Right ventricle myocardium superior (tissue), 1 donor: Measurements from ENCODE around the gene STRA8. TPM values are rescaled to one million over a fixed set of nuclear protein-coding genes. Genes with fewer than 3 reads are reported as not detected.
A peak's percentile ranks its signal among the peaks of the same experiment; 100 is the strongest.

ENCODE experiments used
- ATAC-seq: fragments of 200-7000 bp; cut with Tn5 transposase; one replicate; pipeline ENCODE4 v1.9.1; 2020; ENCODE audit warnings: mild to moderate bottlenecking; ENCODE audit not compliant: poor library complexity
- DNase-seq: peaks from one replicate; pipeline ENCODE4 v3.0.0-alpha.2; 2020
- intact Hi-C: fragments of 100-400 bp; cut with DNase I; formaldehyde crosslinking; loops from one replicate; pipeline ENCODE4 v1.11.2; 2022
- total RNA-seq: library from RNA; stranded (reverse); fragmentation: NEBNext Ultra II Directional; extraction: Animal tissue kit (Norgen Biotek cat#: 25700); gene quantifications from one replicate; pipeline ENCODE4 v1.2.1, GENCODE V29; 2021
- donor health status: DM: no; HTN: yes; CAD: no; lungs with severe emphysema.

Gene STRA8
- total RNA-seq, 1 donor from 2014 or later, result not detected

DNA sequence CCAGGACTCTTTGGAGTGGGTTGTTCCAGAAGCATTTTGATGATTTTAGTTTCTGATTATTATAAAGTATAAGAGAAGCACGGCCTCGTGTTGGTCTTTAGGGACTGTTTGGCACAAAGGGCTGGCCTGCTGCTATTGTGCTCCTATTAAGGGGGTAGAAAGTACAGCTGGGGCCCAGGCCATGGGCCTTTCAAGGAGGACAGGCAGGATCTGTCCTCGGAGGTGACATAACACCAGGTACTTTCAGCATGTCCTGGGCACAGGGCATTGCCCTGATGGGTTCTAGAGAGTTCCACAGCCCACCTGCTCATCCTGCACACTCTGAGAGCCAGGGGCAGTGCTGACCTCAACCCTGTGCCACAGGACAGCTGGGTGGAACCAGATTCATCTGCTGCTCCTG lies 24.9 kb downstream of the STRA8 start:
- DNase-seq (no peak), ATAC-seq (no peak)
- intact Hi-C loops, result no loop called here

DNA sequence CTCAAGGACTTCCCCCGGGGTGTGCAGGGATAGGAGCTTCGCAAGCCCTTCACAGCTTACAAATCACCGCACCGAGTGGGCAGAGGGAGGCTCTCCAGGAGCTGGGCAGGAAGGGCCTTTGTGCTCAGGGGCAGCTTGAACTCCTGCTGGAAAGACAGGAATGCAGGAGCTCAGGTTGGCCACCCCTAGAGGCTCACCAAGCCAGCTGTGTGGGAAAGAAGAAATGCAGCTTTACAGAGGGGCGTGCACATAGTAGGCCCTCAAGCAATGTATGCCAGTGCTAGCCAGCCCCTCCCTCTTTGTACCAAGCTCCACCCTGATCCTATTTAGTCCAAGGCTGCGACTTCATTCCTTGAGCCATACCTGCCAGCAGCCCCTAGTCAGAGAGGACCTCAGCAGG lies 26.1 kb downstream of the STRA8 start:
- DNase-seq (no peak), ATAC-seq (no peak)
- intact Hi-C loops, result no loop called here

DNA sequence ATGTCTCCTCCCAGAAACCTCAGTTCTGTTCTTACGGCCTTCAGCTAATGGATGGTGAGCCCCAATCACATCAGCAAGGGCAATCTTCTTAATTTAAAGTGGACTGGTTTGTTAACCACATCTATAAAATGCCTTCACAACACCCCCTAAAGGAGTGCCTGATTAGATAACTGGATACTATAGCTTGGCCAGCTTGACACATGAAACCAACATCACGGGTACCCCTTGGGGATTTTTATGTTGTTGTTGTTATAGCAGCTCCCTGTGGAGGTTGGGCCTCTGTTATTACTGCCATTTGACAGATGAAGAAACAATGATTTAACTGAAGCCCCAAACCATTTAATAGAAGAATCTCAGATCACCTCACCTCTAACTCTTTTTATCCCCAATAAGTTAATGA lies 26.8 kb downstream of the STRA8 start:
- intact Hi-C loops, result no loop called here
- ATAC-seq, result peak; percentile 18

DNA sequence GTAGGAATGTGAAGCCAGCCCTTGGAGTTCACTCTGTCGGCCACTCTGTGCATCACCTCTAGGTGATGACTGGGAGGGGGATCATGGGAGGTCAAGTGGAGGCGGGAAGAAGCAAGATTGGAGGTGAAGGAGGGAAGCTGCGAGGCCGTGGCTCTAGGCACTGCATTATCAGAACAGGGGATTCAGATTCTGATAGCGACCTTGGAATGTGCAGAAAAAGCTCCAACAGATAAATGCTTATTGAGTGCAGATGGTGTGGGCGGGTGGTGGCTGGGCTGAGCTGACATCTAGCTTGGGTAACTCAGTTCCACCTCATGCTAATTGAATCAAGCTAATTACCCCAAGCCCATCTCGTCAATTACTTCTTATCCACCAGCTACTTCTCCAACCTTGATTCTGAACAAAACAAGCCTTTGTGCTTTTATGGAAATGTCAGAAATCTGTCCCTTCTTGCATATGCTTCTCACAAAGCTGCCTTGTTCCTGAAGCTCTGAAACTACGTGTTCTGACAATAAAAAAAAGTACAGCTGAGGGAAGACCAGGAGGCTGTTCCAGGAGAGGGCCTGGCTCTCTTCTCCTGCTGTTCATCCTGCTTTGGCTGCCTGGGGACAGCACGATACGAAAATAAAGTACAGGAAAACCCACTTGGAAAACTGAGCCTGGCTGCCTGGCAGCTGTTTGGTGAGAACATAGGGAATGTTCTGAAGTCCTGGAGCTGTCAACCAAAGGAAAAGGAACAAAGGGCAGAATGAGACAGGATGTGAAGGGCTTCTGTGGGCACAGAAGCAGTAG lies 27.5 kb downstream of the STRA8 start:
- DNase-seq (no peak), ATAC-seq (peak; percentile 69)
- intact Hi-C loops, result no loop called here

More for the DNA sequence above, 26.8 kb downstream of the STRA8 start:
- no peak for DNase-seq

DNA sequence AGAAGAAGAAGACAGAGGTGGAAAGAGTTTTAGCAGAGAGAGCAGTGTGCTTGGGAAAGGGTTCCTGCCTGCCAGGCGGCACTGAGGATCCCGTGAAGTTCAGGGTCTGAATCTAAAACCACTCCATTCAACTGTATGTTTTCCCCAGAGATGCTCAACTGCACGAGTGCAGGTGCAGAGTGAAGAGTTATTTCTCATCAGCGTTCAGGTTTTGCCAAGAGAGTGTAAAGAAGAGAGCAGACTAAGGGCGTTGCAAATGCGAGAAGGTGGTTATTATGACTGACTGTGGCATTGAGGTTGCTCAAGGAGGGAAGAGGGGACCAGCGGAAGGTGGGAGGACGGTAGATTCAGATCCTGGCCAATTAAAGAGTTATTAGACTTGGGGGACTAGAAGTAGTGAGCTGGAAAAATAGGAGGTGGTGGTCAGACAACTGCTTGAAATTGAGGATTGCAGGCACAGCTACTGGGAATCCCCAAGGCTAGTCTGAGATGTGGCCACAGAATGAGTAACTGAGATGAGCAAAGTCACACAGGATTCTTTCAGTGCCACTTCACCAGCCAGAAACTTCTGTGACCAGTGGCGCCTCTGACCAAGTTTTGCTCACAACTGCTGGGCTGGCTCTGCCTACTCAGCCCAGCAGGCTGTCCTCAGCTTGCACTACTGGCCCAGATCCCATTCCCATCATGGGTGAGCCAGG lies 29.1 kb downstream of the STRA8 start:
- intact Hi-C loops, result no loop called here
- no peak for ATAC-seq
- DNase-seq, result no peak

DNA sequence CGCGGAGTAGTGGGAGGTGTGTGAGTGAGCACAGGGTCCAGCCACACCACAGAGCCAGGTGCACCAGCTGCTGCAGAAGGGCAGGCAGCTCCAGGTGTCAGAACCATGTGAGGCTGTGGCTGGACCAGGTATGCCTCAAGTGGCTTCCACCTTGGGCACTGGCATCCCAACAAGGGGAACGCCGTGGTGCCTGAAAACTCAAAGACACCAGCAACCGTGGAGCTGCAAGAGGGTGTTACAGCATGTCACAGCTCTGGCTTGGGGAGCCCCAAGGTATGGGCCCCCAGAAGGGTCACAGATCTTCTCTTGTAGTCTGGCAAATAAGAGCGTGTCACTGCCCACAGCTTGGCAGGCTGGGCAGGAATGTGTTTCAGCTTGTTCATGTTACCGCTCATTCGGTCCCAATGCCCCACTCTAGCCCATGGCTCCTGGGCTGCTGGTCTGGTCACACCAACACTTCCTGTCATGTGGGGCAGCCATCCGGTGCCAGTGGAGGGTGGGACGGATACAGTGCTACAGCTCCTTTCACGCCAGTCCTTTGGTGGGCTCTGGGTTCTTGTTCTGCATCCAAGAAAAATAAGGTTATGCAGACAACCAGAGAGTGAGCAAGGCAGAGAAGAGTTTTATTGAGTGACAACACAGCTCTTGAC lies 29.8 kb downstream of the STRA8 start:
- intact Hi-C loops, result no loop called here
- ATAC-seq, result no peak
- DNase-seq, result no peak

DNA sequence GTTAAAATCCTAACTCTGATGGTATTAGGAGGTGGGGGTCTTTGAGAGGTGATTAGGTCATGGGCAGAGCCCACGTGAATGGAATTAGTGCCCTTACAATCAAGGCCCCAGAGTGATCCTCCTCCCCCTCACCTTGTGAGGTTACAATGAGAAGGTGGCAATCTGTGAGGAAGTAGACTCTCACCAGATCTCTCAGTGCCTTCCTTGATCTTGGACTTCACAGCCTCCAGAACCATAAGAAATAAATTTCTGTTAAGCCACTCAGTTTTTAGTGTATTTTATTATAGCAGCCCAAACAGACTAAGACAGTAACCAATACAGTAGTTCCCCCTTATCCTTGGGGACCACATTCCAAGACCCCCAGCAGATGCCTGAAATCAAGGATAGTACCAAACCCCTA lies 32.0 kb downstream of the STRA8 start:
- ATAC-seq (no peak), DNase-seq (no peak)
- intact Hi-C loops, result no loop called here

DNA sequence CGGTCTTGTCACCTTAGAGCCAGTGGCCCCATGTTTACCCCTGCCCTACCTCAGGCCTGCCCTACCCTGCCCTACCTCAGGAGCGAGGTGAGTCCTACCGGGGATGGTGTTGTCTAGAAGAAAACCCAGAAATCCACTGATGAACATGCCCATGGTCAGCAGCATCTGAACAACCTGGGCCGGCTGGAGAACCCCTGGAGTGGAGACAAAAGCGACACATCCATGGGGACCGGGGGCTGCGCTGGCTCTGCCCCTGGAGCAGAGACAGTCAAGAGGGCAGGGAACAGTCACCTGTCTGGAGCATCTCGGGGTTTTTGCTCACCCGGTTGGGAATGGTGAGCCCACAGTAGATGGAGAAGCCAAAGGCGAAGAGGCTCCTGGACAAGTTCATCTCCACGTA lies 36.3 kb downstream of the STRA8 start:
- DNase-seq (no peak), ATAC-seq (no peak)
- intact Hi-C loops, result loop anchor here (5.0 kb wide), 1 partner anchor 377 kb away; no protein-coding TSS in a partner anchor

DNA sequence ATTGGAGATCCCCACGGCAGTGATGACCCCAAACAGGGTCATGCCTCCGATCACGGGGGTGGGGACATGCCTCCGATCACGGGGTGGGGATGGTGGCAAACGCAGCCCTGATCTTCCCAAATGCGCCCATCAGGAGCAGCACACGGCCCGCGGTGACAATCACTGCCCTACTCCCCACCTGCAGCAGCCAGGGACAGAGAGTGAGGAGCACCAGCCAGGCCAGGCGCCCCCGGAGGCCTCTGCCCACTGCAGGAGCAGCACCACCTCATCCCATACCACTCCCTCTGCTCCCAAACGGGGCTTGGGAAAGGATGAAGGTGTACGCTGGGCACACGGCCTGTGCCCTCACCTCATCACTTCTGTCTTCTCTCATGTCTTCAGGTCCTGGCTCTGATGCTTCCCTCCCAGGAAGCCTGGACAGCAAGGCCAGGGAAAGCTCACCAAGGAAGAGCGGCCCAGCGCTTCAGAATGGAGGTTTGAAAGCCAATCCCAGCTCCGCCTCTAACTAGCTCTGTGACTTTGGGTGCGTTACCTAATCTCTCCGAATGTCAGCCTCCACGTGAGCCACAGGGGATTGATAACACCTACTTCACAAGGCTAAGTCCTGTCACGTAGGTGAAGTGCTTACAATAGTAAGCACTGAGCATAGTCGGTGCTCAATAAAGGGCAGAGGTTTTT lies 37.1 kb downstream of the STRA8 start:
- intact Hi-C loops, result loop anchor here (5.0 kb wide), 1 partner anchor 377 kb away; no protein-coding TSS in a partner anchor
- no peak for DNase-seq
- no peak for ATAC-seq

DNA sequence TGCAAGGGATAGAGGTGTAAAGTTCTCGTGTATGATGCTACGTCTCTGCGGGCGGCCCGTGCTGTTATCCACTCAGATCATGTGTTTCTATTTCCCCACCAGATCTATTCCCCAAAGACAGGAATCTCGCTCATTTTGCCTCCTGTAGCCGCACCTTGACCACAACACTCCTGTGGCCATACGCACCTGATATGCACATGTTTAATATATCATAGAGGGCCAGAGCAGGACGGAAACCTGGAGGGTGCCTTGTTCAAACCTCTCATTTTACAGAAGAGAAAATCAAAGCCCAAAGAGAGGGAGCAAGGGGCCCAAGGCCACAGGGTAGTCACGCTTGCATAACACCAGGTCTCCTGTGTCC lies 37.6 kb downstream of the STRA8 start:
- no peak for DNase-seq
- ATAC-seq, result no peak
- intact Hi-C loops, result loop anchor here (5.0 kb wide), 1 partner anchor 376 kb away; no protein-coding TSS in a partner anchor

DNA sequence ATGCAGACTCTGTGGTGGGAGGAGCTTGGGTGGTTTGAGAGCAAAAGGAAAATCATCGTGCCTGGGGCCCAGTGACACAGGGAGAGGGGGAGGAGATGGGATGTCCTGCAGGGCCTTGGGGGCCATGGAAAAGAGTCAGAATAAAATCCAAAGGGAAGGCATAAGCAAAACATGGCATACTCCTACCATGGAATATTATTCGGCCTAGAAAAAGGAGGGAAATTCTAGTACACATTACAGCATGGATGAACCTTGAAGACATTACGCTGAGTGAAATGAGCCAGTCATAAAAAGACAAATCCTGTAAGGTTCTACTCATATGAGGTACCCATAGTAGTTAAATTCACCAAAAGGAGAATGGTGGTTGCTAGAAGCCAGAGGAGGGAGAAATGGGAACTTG lies 38.7 kb downstream of the STRA8 start:
- intact Hi-C loops, result loop anchor here (5.0 kb wide), 1 partner anchor 375 kb away; no protein-coding TSS in a partner anchor
- ATAC-seq (no peak), DNase-seq (no peak)

DNA sequence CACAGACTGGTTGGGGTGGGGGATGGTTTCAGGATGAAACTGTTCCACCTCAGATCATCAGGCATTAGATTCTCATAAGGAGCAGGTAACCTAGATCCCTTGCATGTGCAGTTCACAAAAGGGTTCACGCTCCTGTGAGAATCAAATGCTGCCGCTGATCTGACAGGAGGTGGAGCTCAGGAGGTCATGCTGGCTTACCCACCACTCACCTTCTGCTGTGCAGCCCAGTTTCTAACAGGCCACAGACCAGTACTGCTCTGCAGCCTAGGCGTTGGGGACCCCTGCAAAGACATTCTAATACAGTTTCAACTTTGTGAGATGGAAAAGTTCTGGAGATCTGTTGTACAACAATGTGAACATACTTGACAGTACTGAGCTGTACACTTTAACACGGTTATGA lies 39.9 kb downstream of the STRA8 start:
- DNase-seq, result no peak
- no peak for ATAC-seq
- intact Hi-C loops, result loop anchor here (5.0 kb wide), 1 partner anchor 374 kb away; no protein-coding TSS in a partner anchor

DNA sequence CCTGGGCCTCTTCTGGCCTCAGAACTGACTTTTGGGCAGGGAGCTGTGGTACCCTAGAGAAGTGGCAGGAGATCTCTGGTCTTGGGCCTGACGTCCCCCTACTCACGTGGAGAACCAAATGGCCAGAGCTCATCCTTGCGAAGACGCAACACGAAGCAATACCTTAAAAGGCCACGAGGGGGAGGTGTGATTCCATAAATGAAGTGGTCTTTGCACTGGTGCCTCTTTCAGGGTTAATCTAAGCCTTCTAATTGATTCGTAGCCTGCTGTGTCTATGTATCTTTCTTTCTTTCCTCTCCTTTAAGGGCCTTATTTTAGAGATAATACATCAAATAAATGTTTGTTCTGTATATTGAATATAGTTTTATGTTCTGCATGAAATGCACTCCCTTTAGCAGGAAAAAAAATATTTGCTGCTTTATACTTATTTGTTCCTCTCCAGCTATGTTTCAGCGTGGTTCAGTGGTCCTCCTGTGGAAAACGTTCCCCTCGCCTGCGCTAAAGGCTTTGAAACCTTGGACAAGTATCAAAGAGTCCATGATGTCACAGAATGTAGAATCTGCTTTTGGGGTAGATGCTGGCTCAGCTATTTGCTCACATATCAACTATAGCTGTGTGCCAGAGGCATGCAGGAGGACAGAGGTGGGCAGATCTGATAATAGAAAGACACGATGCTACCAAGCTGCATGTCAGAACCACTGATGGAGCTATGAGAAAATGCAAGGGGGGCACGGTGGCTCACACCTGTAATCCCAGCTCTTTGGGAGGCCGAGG lies 41.0 kb downstream of the STRA8 start:
- ATAC-seq, result peak; percentile 73
- peak; percentile 54 for DNase-seq
- intact Hi-C loops, result loop anchor here (5.0 kb wide), 1 partner anchor 373 kb away; no protein-coding TSS in a partner anchor

DNA sequence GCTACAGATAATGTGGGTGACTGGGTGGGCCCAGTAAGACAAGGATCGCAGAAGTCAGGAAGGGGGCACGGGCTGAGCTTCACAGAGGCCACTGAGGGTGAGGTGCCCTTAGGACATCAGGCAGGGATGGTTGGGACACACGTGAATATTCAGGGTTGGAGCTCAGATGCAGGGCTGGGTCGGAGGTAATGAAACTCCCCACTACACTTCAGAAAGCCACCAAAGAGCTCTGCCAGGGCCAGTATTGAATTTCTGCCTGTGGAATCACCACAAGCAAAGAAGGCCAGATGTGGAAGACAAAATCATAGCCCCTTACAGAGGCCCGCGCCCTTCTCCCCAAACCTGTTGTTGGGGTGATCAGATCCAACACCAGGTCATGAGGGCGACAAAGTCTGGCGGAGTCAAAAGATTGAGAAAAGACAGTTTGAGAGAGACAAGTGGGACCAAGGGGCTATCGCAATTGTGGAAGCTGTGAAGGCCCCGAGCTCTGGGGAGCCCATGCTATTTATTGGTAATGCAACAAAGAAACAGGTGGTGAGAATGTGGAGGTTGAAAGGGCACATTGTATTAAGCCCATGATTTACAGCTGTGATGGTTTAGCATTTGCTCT lies 42.4 kb downstream of the STRA8 start:
- DNase-seq, result no peak
- ATAC-seq, result no peak
- intact Hi-C loops, result no loop called here

DNA sequence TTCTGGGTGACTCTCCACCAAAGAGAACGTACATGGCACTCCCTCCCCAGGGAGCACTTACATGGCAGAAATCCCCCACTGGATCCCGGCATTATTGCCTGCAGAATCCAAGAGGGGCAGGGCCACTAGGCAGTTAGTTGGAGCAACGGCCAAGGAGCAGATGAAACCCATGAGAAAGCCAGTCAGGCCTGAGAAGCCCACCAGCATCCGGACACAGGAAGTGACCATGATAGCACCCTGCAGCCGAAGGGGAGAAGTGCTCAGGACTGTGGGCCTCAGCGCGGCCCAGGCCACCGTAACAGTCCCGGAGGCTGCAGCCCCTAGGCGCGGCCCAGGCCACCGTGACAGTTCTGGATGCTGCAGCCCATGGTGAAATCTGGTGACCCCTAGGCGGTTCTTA lies 43.5 kb downstream of the STRA8 start:
- intact Hi-C loops, result no loop called here
- DNase-seq (no peak), ATAC-seq (no peak)

DNA sequence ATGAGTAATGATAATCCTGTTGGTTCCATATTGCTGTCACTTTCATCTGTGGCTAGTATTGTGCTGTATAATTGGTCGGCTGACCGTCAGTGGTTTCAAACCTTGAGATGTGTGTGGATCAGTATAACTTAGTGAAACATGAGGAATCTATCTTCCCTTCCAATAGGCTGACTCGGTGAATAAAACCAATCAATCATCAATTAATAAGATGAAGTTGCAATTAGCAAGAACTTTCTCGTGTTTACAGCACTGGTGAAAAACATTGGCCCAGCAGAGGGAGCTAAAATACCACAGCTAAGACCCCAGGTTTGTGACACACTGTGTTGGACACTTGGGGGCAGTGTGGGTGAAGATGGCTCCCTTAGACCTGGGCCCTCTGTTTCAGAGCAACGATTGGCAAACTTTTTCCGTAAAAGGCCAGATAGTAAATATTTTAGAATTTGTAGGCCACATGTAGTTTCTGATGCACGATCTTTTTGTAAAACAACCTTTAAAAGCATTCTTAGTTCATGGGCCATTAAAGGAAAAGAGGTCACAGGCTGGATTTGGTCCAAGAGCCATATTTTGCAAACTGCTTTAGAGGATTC lies 47.8 kb downstream of the STRA8 start:
- peak; percentile 98 for ATAC-seq
- peak; percentile 68 for DNase-seq
- intact Hi-C loops, result loop anchor here (2.0 to 5.0 kb wide), 2 partner anchors 56 to 277 kb away; no protein-coding TSS in a partner anchor

DNA sequence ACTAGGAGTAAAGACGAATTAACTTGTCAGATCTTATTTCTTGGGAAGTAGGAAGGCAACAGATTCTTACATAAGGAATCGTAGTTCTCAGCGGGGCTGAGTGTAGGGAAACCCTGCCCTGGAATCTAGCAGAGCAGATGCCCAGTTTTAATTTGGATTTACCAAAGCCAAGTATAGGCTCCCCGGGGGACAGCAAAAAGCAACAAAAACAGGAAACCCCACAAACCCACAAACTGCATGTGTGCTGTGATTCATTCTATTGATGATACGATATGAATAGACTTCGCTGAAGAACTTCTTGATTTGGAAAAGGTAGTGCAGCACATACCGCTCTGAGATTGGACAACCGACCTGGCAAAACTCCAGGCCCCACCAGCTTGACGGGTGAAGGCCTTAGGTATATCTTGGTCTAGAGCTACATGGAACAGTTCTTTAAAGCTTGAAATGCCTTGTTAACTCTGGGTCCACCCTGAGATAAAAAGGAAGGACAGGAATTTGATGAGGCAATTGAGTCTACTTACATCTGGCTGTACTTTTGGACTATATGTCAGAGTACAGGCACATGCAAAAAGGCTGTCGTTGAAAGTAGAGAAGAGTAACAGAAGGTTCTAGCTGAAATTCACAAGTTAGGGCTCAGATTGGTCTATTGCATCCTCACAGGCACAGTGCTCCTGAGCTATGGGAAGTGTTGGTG lies 49.1 kb downstream of the STRA8 start:
- DNase-seq (no peak), ATAC-seq (no peak)
- intact Hi-C loops, result loop anchor here (5.0 kb wide), 1 partner anchor 55 kb away; no protein-coding TSS in a partner anchor
